KBM-7 (cell line): Measurements from ENCODE around the gene PLD1.

Experiments used
- DNase-seq: peaks from one replicate; pipeline ENCODE4 v3.0.0-alpha.2; 2015
- in situ Hi-C: fragments of 300-500 bp; cut with MboI; formaldehyde crosslinking; loops from 2 replicates; pipeline ENCODE4 v1.14.3; 2020; ENCODE audit warnings: low sequenced_read_pairs, low pct_unique_long_range_greater_than_20kb, mixed read lengths

The PLD1 gene

DNA sequence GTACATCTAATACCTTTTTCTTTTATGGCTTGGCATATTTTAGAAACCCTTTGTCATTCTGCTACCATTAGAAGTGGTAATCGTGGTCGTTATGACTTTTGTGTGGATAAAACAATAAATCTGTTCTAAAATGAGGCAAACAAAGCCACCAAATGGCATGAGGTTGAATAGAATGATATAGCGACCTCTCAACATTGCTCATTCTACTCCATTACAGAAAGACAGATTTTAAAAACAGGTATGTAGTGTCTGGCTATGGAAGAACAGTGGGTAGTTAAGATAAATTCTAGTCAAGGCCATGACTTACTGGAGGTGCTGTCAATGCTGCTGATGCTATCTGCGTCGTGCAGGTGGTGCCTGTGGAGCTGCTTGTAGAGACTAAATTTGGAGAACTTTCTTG lies 123.2 kb downstream of the PLD1 start:
- in situ Hi-C loops = no loop called here
- DNase-seq = no peak

GRCh38 chr3:171685116-171685895 lies 125.0 kb downstream of the PLD1 start:
- no peak for DNase-seq
- in situ Hi-C loops = no loop called here

- in situ Hi-C loops = no loop called here
- DNase-seq = no peak
Observed at GRCh38 chr3:171684221-171684620, 126.1 kb downstream of the PLD1 start.

DNA sequence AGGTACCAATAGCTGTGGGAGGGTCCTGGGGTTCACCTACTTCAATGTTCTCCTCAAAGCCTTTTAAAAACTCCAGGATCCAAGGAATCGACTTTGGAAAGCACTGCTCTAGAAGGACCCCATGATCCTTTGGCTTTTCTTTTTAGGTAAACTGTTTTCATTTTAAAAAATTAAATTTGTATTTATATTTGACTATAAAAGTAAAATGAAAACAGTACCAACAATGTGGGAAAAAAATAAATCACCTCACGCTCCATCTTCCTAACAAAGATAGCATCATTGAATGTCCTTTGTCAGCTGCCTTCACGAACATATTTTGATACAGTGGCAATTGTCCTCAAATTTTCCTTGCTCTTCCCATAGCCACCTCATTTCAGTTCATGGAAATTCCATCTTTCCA lies 127.5 kb downstream of the PLD1 start:
- in situ Hi-C loops = no loop called here
- DNase-seq = no peak

DNA sequence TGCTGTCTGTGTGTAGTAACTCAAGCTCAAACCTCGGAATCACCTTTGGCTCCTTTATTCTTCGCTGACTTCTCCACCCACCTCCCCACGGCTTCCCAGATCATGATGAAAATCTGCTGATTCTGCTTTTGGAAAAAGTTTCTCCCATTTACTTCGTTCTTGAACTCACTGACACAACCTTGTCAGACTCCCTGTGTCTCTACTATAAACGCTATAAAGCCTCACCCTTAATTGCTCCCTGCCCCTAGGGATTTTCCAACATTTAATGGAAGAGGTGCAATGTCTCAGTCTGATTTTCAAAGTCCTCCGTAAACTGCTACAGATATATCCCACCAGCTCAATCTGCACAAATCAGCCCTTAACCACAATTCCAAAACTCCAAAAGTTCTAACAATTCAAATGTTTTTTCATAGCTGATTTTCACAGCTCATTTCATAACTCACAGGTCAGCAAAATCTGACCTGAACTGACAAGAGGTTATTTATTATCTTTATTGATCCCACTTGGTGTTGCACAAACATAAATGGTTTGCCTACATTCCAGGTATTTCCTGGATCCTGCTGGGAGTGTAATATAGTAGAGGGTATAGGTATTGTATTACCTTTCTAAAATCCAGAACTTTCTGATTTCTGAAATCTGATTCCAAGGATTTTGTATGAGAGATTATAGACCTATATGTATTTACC lies 129.4 kb downstream of the PLD1 start:
- in situ Hi-C loops = no loop called here
- no peak for DNase-seq

DNA sequence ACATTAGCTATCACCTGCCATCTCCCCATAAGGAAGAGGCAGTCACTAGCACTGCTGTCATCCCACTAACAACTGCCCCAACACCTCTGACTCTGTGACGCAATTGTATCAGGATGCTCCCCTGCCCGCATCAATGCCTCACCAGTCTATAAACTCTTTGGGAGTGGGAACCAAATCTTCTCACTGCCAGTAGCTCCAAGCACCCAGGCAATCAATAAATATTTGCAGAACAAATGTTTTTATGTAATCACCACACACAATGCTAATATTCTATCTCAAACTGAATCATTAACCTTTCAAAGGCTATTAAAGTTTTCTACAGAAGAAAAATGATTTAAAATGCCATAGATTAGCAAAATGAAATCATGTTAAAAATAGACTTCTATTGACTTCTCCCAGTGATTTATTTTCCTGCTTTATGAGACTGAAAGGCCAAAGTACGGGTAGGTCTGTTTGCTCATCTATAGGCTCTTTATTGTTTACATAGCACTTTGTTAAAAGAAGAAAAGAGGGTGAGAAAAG lies 131.3 kb downstream of the PLD1 start:
- in situ Hi-C loops = no loop called here
- DNase-seq = no peak

- in situ Hi-C loops = no loop called here
- no peak for DNase-seq
Observed at GRCh38 chr3:171677706-171678105, 132.6 kb downstream of the PLD1 start.

DNA sequence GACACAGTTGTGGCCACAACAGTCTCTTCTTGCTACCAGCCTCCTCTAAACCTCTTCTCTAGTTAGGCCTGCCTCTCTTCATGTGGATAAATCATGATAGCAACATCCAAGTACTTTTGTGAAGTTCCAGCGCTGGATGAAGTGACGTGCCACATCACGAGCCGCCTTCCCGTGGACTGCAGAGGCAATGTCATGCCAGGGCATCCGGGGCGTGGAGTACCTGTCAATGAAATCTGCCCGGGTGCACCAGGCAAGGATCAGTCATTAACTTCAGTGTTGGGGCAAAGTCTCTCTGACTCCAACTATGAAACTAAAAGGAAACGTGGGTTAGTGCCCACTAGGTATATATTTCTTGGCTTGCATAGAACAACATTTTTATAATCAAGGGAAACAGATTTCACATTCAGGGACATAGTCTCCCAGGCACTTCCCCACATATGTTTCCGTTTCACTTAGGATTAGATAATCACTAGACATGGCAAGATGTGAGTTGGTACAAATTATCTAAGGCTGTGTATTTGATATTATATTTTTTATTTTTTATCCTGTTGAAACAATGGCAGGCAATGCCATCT lies 133.6 kb downstream of the PLD1 start:
- in situ Hi-C loops = no loop called here

GRCh38 chr3:171673951-171674350 lies 136.3 kb downstream of the PLD1 start:
- no peak for DNase-seq
- in situ Hi-C loops = no loop called here

More for the DNA sequence above, 133.6 kb downstream of the PLD1 start:
- no peak for DNase-seq

- in situ Hi-C loops = no loop called here
- DNase-seq = no peak
Observed at GRCh38 chr3:171672538-171672937, 137.7 kb downstream of the PLD1 start.

DNA sequence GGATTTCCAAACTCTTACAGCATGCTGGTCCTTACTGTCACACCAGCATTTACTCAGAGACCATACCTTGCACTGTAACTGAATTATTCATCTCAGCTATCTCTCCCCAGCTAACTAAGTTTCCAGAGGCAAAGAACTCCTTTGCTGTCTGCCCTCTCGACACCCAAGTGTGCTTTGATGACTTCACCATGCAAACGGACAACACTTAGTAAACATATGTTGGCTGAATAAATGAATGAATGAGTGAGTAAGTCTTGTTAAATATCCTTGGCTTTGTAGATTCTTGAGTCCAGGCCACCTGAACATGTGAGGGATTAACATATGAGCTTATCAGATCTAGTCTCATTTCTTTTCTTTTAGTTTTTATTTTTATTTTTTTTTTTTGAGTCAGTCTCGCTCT lies 138.2 kb downstream of the PLD1 start:
- in situ Hi-C loops = no loop called here
- no peak for DNase-seq

- in situ Hi-C loops = no loop called here
- DNase-seq = no peak
Observed at GRCh38 chr3:171671709-171672108, 138.6 kb downstream of the PLD1 start.

DNA sequence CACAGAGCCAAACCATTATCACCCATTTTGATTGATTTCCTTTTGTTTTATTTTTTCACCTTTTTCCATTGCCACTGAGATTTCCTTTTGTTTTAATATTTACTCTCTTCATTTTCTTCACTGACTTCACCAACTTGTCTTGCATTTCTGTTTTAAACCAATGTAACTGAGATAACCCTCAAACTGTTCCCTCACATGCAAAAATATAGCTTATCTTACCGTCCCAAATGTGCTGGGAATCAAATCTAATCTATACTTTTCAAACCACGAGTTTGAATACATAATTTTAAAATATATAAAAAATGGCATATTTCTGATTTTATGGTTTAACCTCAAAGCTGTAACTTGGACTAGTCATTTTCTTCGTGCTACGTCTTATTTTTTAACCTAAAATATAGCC lies 143.8 kb downstream of the PLD1 start:
- DNase-seq = no peak
- in situ Hi-C loops = no loop called here

GRCh38 chr3:171663805-171664204 lies 146.5 kb downstream of the PLD1 start:
- in situ Hi-C loops = no loop called here
- DNase-seq = no peak

DNA sequence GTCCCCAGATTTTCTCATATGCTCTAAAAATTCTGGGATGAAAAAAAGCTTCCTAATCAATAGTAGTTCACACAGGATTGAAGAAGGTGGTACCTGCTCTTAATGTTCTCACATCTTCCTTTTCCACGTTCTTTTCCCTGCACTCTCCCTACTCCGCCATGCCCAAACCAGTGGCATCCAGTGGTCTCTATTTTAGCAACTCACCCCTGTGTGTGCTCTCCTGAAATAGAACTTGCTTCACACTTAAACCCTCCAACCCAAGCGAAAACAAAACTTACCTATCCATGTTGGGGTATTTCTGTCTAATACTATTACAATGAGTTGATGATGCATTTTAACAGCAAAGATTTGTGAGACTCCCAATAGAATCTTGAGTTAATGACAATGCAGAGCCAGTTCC lies 148.8 kb downstream of the PLD1 start:
- in situ Hi-C loops = no loop called here
- no peak for DNase-seq

DNA sequence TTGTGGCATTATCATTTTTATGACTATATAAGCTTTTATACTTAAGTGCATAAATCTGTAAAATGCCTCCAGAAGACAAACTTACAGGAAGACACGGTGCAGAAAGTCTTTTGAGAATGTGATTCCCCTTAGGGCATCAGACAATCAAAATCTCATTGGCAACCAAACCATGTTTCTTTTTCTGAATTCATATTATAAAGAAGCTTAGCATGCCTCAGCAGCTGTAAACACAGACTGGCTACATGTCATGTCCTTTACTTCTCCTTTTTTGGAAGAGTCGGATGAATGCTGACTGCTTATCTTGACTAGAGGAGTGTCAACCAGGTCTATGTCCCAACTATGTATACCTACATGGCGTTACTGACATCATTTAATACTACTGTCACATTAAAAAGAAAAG lies 150.1 kb downstream of the PLD1 start:
- in situ Hi-C loops = no loop called here
- DNase-seq = no peak

DNA sequence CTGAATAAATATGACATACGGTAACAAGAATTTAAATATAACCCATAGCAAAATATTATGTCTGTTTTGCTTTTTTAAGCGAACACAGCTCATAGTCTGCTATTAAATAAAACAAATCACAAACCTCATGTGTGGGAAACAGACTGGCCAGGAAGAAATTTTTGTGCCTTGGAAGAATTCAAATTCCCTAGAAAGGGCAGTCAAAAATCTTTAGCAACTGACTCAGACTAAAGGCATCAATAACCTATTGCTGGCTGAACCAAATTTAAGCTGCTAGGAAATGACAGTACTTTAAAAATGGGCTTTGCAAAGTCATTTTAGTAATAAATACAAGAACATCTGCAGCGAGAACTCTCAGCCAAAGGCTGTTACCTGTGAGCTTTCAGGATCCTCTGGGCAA lies 151.4 kb downstream of the PLD1 start:
- in situ Hi-C loops = no loop called here

GRCh38 chr3:171654809-171655208 lies 155.5 kb downstream of the PLD1 start:
- DNase-seq = no peak
- in situ Hi-C loops = no loop called here

More for the DNA sequence above, 151.4 kb downstream of the PLD1 start:
- DNase-seq = no peak

DNA sequence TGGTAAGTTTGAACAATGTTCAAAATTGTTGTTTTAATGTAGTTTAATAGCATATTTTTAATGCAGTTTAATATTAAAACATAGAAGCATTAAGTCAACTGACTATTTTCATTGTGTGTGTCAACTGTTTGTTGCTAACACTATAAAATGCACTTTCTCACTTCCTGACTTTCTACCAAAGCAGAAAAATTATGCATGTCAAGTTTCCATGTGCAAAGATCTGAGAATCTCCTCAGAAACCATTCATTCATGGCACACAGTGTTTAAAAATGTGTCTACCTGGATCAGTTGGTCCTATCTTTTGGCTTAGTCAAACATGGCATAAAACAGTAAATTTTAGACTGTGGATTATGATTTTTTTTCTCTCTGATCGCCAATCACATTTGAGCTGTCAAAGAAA lies 156.0 kb downstream of the PLD1 start:
- DNase-seq = no peak
- in situ Hi-C loops = no loop called here

DNA sequence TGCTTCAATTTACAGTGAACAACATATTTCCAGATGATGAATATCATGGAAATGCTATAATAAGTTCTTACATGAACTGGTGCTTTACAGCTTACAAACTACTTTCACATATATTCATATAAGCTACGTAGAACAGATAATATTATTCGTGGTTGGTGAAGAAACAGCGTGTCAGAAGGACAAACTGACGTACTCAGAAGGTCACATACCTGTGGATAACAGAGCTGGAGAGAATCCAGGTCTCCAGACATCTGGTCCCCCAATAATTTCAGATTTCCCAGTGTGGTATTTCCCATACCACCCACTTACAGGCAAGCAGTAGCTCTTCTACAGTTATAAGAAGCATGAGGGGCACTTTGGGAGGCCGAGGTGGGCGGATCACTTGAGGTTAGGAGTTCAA lies 156.6 kb downstream of the PLD1 start:
- DNase-seq = no peak

More for the DNA sequence above, 156.6 kb downstream of the PLD1 start:
- in situ Hi-C loops = no loop called here
